IMR-90 (cell line): ENCODE measurements around the gene KLK5. TPM values are rescaled to one million over a fixed set of nuclear protein-coding genes. Genes with fewer than 3 reads are reported as not detected.

Experiments
- ATAC-seq: fragments of 200-7000 bp; cut with Tn5 transposase; 2 replicates; pipeline ENCODE4 v1.9.1; 2020; ENCODE audit warnings: low read depth, mild to moderate bottlenecking, moderate library complexity
- BruUV-seq: library from RNA; stranded (reverse); fragments of 400-500 nt; replicated peaks from 2 replicates; lab custom pipeline; 2021; lab: Mats Ljungman, UMichigan
- CTCF ChIA-PET: fragments of 300-600 bp; formaldehyde crosslinking; extraction: SDS; loops from one replicate; lab custom pipeline; 2021; ENCODE audit warnings: antibody characterized with exemption; lab: Yijun Ruan, JAX
- POLR2A ChIA-PET: fragments of 300-600 bp; sonication (Branson Sonifier 250); formaldehyde crosslinking; loops from one replicate; lab custom pipeline; 2022; ENCODE audit warnings: antibody characterized with exemption; ENCODE audit not compliant: unreplicated experiment; lab: Charles Lee
- DNase-seq: peaks from one replicate; pipeline ENCODE4 v3.0.0; 2013
- H2AFZ ChIP-seq: replicated peaks from 2 replicates; pipeline ENCODE3; 2013; ENCODE audit warnings: low read length, mild to moderate bottlenecking; ENCODE audit not compliant: poor library complexity
- H2AK5ac ChIP-seq: 2 replicates; pipeline ENCODE4 v1.6.1; 2013; ENCODE audit warnings: low read depth, low read length, inconsistent platforms
- H2AK9ac ChIP-seq: replicated peaks from 2 replicates; pipeline ENCODE3; 2013; ENCODE audit warnings: mild to moderate bottlenecking, low read depth, low read length, moderate library complexity; ENCODE audit not compliant: poor library complexity
- H2BK120ac ChIP-seq: 2 replicates; pipeline ENCODE4 v1.6.1; 2013; ENCODE audit warnings: low read depth, low read length, inconsistent platforms
- H2BK15ac ChIP-seq: 3 replicates; pipeline ENCODE4 v1.6.1; 2013; ENCODE audit warnings: low read depth, low read length, inconsistent platforms
- H2BK20ac ChIP-seq: 2 replicates; pipeline ENCODE4 v1.6.1; 2013; ENCODE audit warnings: low read depth, mild to moderate bottlenecking, inconsistent platforms, low read length, moderate library complexity
- H2BK5ac ChIP-seq: 2 replicates; pipeline ENCODE4 v1.6.1; 2013; ENCODE audit warnings: mild to moderate bottlenecking, low read depth, low read length, inconsistent platforms; ENCODE audit not compliant: poor library complexity, severe bottlenecking
- H3K14ac ChIP-seq: replicated peaks from 2 replicates; pipeline ENCODE4 v1.6.1; 2013; ENCODE audit warnings: low read depth, low read length, inconsistent platforms
- H3K18ac ChIP-seq: 2 replicates; pipeline ENCODE4 v1.6.1; 2013; ENCODE audit warnings: low read depth, low read length, control low read depth
- H3K23ac ChIP-seq: 2 replicates; pipeline ENCODE4 v1.6.1; 2013; ENCODE audit warnings: low read depth, low read length, inconsistent platforms
- H3K27ac ChIP-seq: 2 replicates; pipeline ENCODE4 v1.5.1; 2013; ENCODE audit warnings: mild to moderate bottlenecking, control low read depth, low read length; ENCODE audit not compliant: insufficient read depth
- H3K27me3 ChIP-seq: 2 replicates; pipeline ENCODE4 v1.6.1; 2013; ENCODE audit warnings: low read length; ENCODE audit not compliant: control insufficient read depth, insufficient read depth
- H3K36me3 ChIP-seq: 2 replicates; pipeline ENCODE4 v1.6.1; 2013; ENCODE audit warnings: low read length, mixed read lengths; ENCODE audit not compliant: control insufficient read depth, insufficient read depth
- H3K4ac ChIP-seq: 2 replicates; pipeline ENCODE4 v1.6.1; 2013; ENCODE audit warnings: low read depth, low read length, inconsistent platforms
- H3K4me1 ChIP-seq: 2 replicates; pipeline ENCODE4 v1.6.1; 2013; ENCODE audit warnings: low read length, mixed read lengths; ENCODE audit not compliant: control insufficient read depth, insufficient read depth
- H3K4me2 ChIP-seq: 2 replicates; pipeline ENCODE4 v1.6.1; 2013; ENCODE audit warnings: low read depth, mild to moderate bottlenecking, control low read depth, low read length, moderate library complexity
- H3K4me3 ChIP-seq: 2 replicates; pipeline ENCODE4 v1.5.1; 2013; ENCODE audit warnings: low read depth, mild to moderate bottlenecking, control low read depth, low read length, moderate library complexity; ENCODE audit not compliant: insufficient read depth
- H3K56ac ChIP-seq: 2 replicates; pipeline ENCODE4 v1.6.1; 2013; ENCODE audit warnings: low read length, inconsistent platforms; ENCODE audit not compliant: insufficient read depth; ENCODE audit errors: extremely low read depth
- H3K79me1 ChIP-seq, 2 experiments: 2 replicates each; pipeline ENCODE4 v1.6.1; 2013; ENCODE audit warnings: low read length in 2 of 2, inconsistent platforms in 1 of 2, low read depth in 1 of 2
- H3K9ac ChIP-seq: 2 replicates; pipeline ENCODE4 v1.6.1; 2013; ENCODE audit warnings: low read depth, low read length, control low read depth
- H3K9me1 ChIP-seq: 2 replicates; pipeline ENCODE4 v1.6.1; 2013; ENCODE audit warnings: low read length, inconsistent platforms; ENCODE audit not compliant: insufficient read depth
- H3K9me3 ChIP-seq: 2 replicates; pipeline ENCODE4 v1.6.1; 2013; ENCODE audit warnings: low read length; ENCODE audit not compliant: control insufficient read depth, insufficient read depth
- H4K20me1 ChIP-seq: 2 replicates; pipeline ENCODE4 v1.6.1; 2013; ENCODE audit warnings: low read length, inconsistent platforms; ENCODE audit not compliant: insufficient read depth
- H4K5ac ChIP-seq: 2 replicates; pipeline ENCODE4 v1.6.1; 2013; ENCODE audit warnings: mild to moderate bottlenecking, low read depth, low read length, control low read depth
- H4K8ac ChIP-seq, 2 experiments: 2 replicates each; pipeline ENCODE4 v1.6.1; 2013; ENCODE audit warnings: low read depth in 2 of 2, low read length in 2 of 2, control low read depth in 1 of 2, inconsistent platforms in 1 of 2
- H4K91ac ChIP-seq: 2 replicates; pipeline ENCODE4 v1.6.1; 2013; ENCODE audit warnings: low read depth, low read length, inconsistent platforms; ENCODE audit not compliant: insufficient read depth
- CHD1 ChIP-seq: IDR thresholded peaks from 2 replicates; pipeline ENCODE4 v1.6.1; 2012; ENCODE audit warnings: low read depth, low read length, improper control_type of control experiment
- CTCF ChIP-seq: conservative IDR thresholded peaks from 2 replicates; pipeline ENCODE4 v1.5.1; 2012; ENCODE audit warnings: mild to moderate bottlenecking, low read depth, low read length, improper control_type of control experiment
- FOS ChIP-seq: fragments of 150-350 bp; IDR thresholded peaks from 2 replicates; pipeline ENCODE4 v1.6.1; 2016; ENCODE audit warnings: low read depth, low read length
- MAFK ChIP-seq: IDR thresholded peaks from 2 replicates; pipeline ENCODE4 v1.6.1; 2012; ENCODE audit warnings: low read depth, low read length, improper control_type of control experiment
- MAZ ChIP-seq: IDR thresholded peaks from 2 replicates; pipeline ENCODE4 v1.6.1; 2012; ENCODE audit warnings: low read depth, mild to moderate bottlenecking, low read length, improper control_type of control experiment, moderate library complexity, borderline replicate concordance
- MXI1 ChIP-seq: IDR thresholded peaks from 2 replicates; pipeline ENCODE4 v1.6.1; 2012; ENCODE audit warnings: low read depth, mild to moderate bottlenecking, low read length, moderate library complexity, borderline replicate concordance
- RAD21 ChIP-seq: IDR thresholded peaks from 2 replicates; pipeline ENCODE4 v1.6.1; 2012; ENCODE audit warnings: low read length, improper control_type of control experiment
- RCOR1 ChIP-seq: IDR thresholded peaks from 2 replicates; pipeline ENCODE4 v1.6.1; 2012; ENCODE audit warnings: mild to moderate bottlenecking, low read length, improper control_type of control experiment; ENCODE audit not compliant: insufficient replicate concordance
- SMC3 ChIP-seq: fragments of 150-350 bp; IDR thresholded peaks from 2 replicates; pipeline ENCODE4 v1.6.1; 2016; ENCODE audit warnings: low read depth, mild to moderate bottlenecking, antibody characterized with exemption, low read length, moderate library complexity
- USF2 ChIP-seq: fragments of 150-350 bp; IDR thresholded peaks from 2 replicates; pipeline ENCODE4 v1.6.1; 2017; ENCODE audit warnings: mild to moderate bottlenecking, antibody characterized with exemption, low read length, low read depth
- dilution Hi-C: fragments of 300-500 bp; cut with HindIII; formaldehyde crosslinking; loops from one replicate; pipeline ENCODE4 v1.14.3; 2018; ENCODE audit warnings: low sequenced_read_pairs; ENCODE audit not compliant: unreplicated experiment
- in situ Hi-C: fragments of 300-500 bp; cut with MboI; formaldehyde crosslinking; loops from 3 replicates; pipeline ENCODE4 v1.14.3; 2019; ENCODE audit warnings: low sequenced_read_pairs, inconsistent platforms, mixed read lengths
- intact Hi-C: fragments of 100-400 bp; cut with micrococcal nuclease; formaldehyde crosslinking; loops from 2 replicates; pipeline ENCODE4 v1.10.0; 2022
- polyA plus RNA-seq, 3 experiments: library from polyadenylated mRNA; depleted of rRNA; stranded (reverse); fragments of >200 nt; gene quantifications; 2 replicates each; pipeline ENCODE4 v1.2.3, GENCODE V29; 2012; ENCODE audit warnings: low replicate concordance in 1 of 3
- total RNA-seq: library from RNA; depleted of rRNA; stranded (reverse); fragments of >200 nt; gene quantifications from 2 replicates; pipeline ENCODE4 v1.2.3, GENCODE V29; 2012

KLK5 gene
- total and polyA plus RNA-seq, 2 of the 4 experiments (the other 2 are of a cell fraction) = not detected

GRCh38 chr19:50931023-50931422, 21.8 kb downstream of the KLK5 start:
- Histone ChIP-seq H2BK15ac (no peak overlapping the region), H3K4me2 (no peak overlapping the region), H4K5ac (no peak overlapping the region), H3K4me3 (no peak overlapping the region), H4K8ac (no peak overlapping the region), H2BK120ac (no peak overlapping the region), H3K36me3 (no peaks in the 10 kb centered on the region), H3K56ac (no peak overlapping the region), H2BK20ac (no peak overlapping the region), H3K14ac (no peak overlapping the region), H2AK9ac (no peak overlapping the region), H4K91ac (no peak overlapping the region), H2AK5ac (no peak overlapping the region), H2BK5ac (no peak overlapping the region), H3K9me3 (no peaks in the 10 kb centered on the region), H4K20me1 (no peaks in the 10 kb centered on the region), H3K27ac (no peak overlapping the region), H3K4me1 (no peaks in the 10 kb centered on the region), H2AFZ (no peak overlapping the region), H3K23ac (no peak overlapping the region), H3K18ac (no peak overlapping the region), H3K9me1 (no peaks in the 10 kb centered on the region), H3K27me3 (no peaks in the 10 kb centered on the region), H3K4ac (no peak overlapping the region), H3K9ac (no peak overlapping the region), H3K79me1 (no peaks in the 10 kb centered on the region)
- in situ Hi-C loops (no loop called here), intact Hi-C loops (loop anchor here (5.0 kb wide), 1 partner anchor 166 kb away; no protein-coding TSS in a partner anchor), dilution Hi-C loops (no loop called here)
- ATAC-seq (no peak), DNase-seq (no peak)
- TF ChIP-seq MAFK (no peak), USF2 (no peak), MAZ (no peak), CHD1 (no peak), RAD21 (no peak), CTCF (no peak), RCOR1 (no peak), FOS (no peak), SMC3 (no peak), MXI1 (no peak)
- POLR2A ChIA-PET = no interaction called here
- CTCF ChIA-PET = no interaction called here
- no TSS peak for BruUV-seq
